Measurements from ENCODE around the gene GFOD2.
A peak's percentile ranks its signal among the peaks of the same experiment; 100 is the strongest.

GFOD2 gene

DNA sequence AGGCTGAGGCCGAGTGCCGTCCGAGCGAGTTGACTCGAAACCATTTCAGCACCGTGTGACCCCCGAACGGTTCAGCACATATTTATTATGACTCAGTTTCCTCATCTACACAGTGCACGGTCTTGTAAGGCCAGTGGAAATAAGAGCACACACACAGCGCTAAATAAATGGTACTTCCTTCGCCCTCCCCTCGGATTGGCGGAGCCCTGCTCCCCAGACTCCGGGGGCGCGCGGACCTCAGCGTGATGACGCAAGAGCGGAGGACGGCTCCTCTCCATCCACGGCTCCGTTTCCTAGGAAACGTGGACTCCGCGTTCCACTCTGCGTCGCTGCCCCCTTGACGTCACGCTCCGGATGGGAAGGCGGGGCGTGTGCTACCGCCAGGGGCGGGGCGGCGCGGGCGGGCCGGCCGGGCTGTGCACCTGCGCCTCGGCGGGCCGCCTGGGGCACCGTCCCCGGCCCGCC is 58.5 kb downstream of the GFOD2 start, which contains the start of gene PARD6A:
Gene PARD6A, plus strand, starts transcription at position 397 of the 465 bp plus-strand sequence. CDS start 79 bp downstream, outside the sequence.
- DNase-seq (ENCODE audit: extremely low read depth in 1 of 2, low read depth in 1 of 2), result peak; percentile 88 to 97

GRCh38 chr16:67659675-67660563 is 59.2 kb downstream of the GFOD2 start, which contains the start of gene ACD:
TSS of gene ACD (minus strand) at chr16:67660260. CDS start at chr16:67660220, 40 bp downstream.
- peak; percentile 83 to 87 for DNase-seq (ENCODE audit: extremely low read depth in 1 of 2, low read depth in 1 of 2)

- no peak for DNase-seq (ENCODE audit: extremely low read depth in 1 of 2, low read depth in 1 of 2)
Observed at GRCh38 chr16:67658849-67659674, 60.1 kb downstream of the GFOD2 start.

- no peak for DNase-seq (ENCODE audit: extremely low read depth in 1 of 2, low read depth in 1 of 2)
Observed at GRCh38 chr16:67657751-67658518, 61.2 kb downstream of the GFOD2 start.

GRCh38 chr16:67657017-67657608 is 62.0 kb downstream of the GFOD2 start:
- DNase-seq (ENCODE audit: extremely low read depth in 1 of 2, low read depth in 1 of 2), result no peak

DNA sequence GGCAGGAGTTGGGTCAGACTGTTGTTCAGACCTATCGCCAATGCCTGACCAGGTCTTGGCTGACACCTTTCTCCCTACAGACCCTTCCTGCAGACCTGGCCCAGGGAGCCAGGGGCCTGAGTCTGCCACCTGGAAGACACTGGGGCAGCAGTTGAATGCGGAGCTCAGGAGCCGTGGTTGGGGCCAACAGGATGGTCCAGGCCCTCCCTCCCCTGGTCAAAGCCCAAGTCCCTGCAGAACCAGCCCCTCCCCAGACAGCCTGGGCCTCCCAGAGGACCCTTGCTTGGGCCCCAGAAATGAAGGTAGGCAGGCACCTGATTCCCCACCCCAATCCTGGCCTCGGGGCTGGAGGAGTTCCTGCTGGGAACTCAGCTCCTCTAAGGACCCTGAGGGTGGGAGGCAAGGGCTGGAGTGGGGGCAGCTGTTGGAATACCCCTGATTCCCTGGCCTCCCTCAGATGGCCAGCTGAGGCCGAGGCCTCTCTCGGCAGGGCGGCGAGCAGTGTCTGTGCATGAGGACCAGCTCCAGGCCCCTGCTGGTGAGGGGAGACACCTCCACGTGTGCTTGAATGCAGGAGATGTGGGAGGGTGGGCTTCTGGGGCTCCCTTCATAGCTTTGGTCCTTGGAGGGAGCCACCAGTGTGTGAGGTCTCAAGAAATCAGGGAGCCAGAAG is 62.6 kb downstream of the GFOD2 start:
- DNase-seq (ENCODE audit: extremely low read depth in 1 of 2, low read depth in 1 of 2), result no peak

DNA sequence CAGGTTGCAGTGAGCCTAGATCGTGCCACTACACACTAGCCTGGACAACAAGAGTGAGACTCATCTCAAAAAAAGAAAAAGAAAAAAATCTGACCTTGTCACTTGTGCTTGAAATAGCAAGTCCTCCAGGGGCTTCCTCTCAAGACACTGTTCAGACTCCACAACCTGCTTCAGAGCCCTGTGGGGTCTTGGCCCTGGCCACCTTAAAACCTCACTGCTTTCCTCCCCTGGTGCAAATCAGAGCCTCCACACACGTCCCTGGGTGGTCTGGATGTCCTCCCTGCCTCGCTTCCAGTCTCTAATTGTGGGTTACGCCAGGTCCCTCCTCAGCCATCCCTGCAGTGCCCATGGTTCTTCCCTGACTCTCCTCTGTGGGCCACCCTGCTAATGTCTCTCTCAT is 63.8 kb downstream of the GFOD2 start:
- DNase-seq (ENCODE audit: extremely low read depth in 1 of 2, low read depth in 1 of 2), result no peak

DNA sequence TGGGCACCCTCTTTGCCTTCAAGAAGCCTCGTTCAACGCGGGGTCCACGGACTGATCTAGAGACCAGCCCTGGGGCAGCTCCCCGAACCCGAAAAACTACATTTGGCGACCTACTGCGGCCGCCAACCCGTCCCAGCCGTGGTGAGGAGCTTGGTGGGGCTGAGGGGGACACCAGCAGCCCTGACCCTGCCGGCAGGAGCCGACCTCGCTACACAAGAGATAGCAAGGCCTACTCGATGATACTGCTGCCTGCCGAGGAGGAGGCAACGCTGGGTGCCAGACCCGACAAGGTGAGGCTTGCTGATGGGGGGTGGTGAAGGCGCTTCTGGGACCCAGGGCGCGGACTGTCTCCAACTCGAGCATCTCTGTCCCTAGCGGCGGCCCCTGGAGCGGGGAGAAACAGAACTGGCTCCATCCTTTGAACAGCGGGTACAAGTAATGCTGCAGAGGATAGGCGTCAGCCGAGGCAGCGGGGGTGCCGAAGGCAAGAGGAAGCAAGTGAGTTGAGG is 64.7 kb downstream of the GFOD2 start:
- no peak for DNase-seq (ENCODE audit: extremely low read depth in 1 of 2, low read depth in 1 of 2)

GRCh38 chr16:67653789-67654402 is 65.2 kb downstream of the GFOD2 start:
- no peak for DNase-seq (ENCODE audit: extremely low read depth in 1 of 2, low read depth in 1 of 2)

DNA sequence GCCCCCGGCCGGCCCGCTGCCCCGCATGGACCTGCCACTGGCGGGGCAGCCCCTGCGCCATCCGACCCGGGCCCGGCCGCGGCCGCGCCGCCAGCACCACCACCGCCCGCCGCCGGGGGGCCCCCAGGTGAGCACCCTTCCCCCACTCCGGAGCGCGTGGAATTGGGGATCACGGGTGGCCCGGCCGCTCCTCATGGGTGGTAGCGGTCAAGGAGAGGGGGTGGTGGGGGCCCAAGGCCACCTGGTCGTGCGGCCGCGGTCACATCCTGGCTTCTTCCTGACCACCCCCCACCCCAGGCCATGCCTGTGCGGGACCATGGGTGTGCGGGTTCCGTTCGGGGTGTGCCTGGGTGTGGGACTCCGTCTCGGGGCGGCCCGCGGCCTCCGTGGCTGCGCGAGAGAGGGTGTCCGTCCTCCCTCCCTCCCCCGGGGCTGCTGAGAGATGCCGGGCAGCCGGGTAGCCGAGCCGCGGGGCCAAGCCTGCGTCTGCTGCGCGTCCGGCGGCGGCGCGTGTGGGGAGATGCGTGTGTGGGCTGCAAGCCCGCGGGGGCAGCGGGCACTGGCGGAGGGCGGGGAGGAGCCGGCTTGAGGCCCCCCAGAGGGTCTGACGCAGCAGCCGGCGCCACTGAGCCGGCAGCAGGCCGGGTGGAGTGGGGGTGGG is 65.9 kb downstream of the GFOD2 start:
- no peak for DNase-seq (ENCODE audit: extremely low read depth in 1 of 2, low read depth in 1 of 2)

- no peak for DNase-seq (ENCODE audit: extremely low read depth in 1 of 2, low read depth in 1 of 2)
Observed at GRCh38 chr16:67652578-67653127, 66.5 kb downstream of the GFOD2 start.

GRCh38 chr16:67651847-67652246 is 67.3 kb downstream of the GFOD2 start:
- DNase-seq (ENCODE audit: extremely low read depth in 1 of 2, low read depth in 1 of 2), result no peak

DNA sequence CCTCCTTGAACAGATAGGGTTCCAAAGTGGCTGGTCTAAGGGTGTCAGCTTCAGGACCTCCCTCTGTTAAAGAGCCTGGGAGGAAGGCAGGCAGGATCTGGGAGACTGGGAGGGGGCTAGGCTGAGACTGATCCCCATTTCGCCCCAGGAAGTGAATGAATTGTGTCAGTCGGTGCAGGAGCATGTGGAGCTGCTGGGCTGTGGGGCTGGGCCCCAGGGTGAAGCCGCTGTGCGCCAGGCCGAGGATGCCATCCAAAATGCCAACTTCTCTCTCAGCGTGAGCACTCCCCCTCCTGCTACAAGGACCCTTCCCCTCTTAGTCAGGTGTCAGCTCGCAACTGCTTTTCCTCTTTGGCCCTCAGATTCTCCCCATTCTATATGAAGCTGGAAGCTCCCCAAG is 68.1 kb downstream of the GFOD2 start:
- no peak for DNase-seq (ENCODE audit: extremely low read depth in 1 of 2, low read depth in 1 of 2)

DNA sequence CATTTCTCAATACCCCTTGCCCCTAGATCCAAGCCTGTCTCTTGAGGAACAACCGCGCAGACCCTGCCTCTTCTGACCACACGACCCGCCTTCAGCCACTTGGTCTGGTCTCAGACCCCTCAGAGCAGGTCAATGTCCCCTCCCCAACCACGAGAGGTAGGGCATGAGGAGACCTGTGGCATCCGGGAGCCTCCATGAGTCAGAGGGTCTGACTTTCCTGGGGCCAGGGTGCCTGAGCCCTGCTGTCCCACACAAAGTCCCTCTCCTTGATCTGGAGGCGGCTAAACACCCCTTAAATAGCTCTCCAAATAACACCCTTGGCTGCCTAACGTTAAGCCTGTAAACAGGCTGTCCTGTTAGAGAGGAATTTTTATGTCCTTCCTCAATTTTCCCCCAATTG is 69.1 kb downstream of the GFOD2 start:
- no peak for DNase-seq (ENCODE audit: extremely low read depth in 1 of 2, low read depth in 1 of 2)

DNA sequence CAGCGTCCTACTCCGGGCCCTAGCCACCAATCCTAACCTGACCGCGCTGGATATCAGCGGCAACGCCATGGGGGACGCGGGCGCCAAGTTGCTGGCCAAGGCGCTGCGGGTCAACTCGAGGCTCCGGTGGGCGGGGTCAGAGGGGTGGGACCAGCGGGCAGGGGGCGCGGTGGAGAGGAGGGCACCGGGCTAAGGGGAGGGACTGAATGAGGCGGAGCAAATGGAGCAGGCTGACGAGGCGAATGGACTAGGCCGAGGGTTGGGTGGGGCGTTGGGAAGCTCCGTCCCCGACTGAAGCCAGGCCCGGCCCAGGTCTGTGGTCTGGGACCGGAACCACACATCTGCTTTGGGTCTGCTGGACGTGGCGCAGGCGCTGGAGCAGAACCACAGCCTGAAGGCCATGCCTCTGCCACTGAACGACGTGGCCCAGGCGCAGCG is 69.6 kb downstream of the GFOD2 start:
- no peak for DNase-seq (ENCODE audit: extremely low read depth in 1 of 2, low read depth in 1 of 2)

DNA sequence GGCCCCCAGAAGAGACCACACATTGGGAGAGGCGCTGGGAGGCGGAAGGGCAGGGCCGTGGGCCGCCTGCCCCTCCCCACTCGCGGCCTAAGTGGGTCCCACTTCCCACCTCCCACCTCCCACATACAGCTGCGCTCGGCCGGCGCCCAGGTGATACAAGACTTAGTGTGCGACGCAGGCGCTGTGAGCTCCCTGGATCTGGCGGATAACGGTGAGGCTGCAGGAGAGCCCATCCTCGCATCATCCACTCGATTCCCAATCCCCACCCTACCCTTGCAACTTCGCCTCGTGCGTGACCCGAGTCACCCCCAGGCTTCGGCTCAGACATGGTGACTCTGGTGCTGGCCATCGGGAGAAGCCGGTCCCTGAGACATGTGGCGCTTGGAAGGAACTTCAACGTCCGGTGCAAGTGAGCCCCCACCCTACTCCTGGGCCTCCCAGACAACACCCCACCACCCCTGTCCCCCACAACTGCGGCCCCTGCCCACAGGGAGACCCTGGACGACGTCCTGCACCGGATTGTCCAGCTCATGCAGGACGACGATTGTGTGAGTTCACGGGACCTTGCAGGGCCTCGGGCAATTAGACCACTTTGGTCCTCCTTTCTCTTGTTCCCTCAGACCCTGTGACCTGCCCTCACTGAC is 70.2 kb downstream of the GFOD2 start:
- DNase-seq (ENCODE audit: extremely low read depth in 1 of 2, low read depth in 1 of 2), result no peak

- no peak for DNase-seq (ENCODE audit: extremely low read depth in 1 of 2, low read depth in 1 of 2)
Observed at GRCh38 chr16:67648088-67648763, 70.9 kb downstream of the GFOD2 start.
